WTC11 (cell line): Measurements from ENCODE around the gene MAP7D1. TPM values are rescaled to one million over a fixed set of nuclear protein-coding genes. Genes with fewer than 3 reads are reported as not detected.
A peak's percentile ranks its signal among the peaks of the same experiment; 100 is the strongest.
"Not testable (repeated sequence)": the region's sequence is repeated elsewhere in the genome, so short reads cannot be mapped to it uniquely, and the experiment has no call there.

ENCODE experiments used
- ATAC-seq: fragments of 200-7000 bp; cut with Tn5 transposase; 2 replicates; pipeline ENCODE4 v1.10.0; 2021; ENCODE audit warnings: mild to moderate bottlenecking, moderate library complexity
- CTCF ChIA-PET: fragments of 300-600 bp; sonication (Branson Sonifier 250); formaldehyde crosslinking; loops from one replicate; lab custom pipeline; 2021; ENCODE audit warnings: antibody characterized with exemption; lab: Charles Lee
- POLR2A ChIA-PET: fragments of 350-600 bp; sonication (Branson Sonifier 250); formaldehyde crosslinking; loops from one replicate; lab custom pipeline; 2021; ENCODE audit warnings: antibody characterized with exemption; lab: Charles Lee
- DNase-seq: peaks from one replicate; pipeline ENCODE4 v3.0.0; 2021; ENCODE audit warnings: low spot score
- H3K27ac Mint-ChIP-seq: 2 replicates; pipeline ENCODE4 v1.8.0; 2021; ENCODE audit warnings: mixed read lengths
- H3K27me3 Mint-ChIP-seq: 2 replicates; pipeline ENCODE4 v1.8.0; 2021; ENCODE audit warnings: low read depth, mild to moderate bottlenecking, moderate library complexity, mixed read lengths
- H3K36me3 Mint-ChIP-seq: 2 replicates; pipeline ENCODE4 v1.8.0; 2021; ENCODE audit warnings: mixed read lengths
- H3K4me1 Mint-ChIP-seq: 2 replicates; pipeline ENCODE4 v1.8.0; 2022; ENCODE audit warnings: mixed read lengths
- H3K4me3 Mint-ChIP-seq: 2 replicates; pipeline ENCODE4 v1.8.0; 2021; ENCODE audit warnings: mild to moderate bottlenecking, moderate library complexity, mixed read lengths
- H3K9me3 Mint-ChIP-seq: 2 replicates; pipeline ENCODE4 v1.8.0; 2021; ENCODE audit warnings: mixed read lengths
- ATF3 ChIP-seq: sonication (generic); formaldehyde crosslinking; conservative IDR thresholded peaks from 2 replicates; pipeline ENCODE4 v1.8.1; 2022; ENCODE audit warnings: mild to moderate bottlenecking, missing genetic modification reagents
- EMX1 ChIP-seq: fragments of 250-450 bp; sonication (Bioruptor Pico); IDR thresholded peaks from 2 replicates; pipeline ENCODE4 v1.8.0; 2021; ENCODE audit warnings: mild to moderate bottlenecking
- ETV6 ChIP-seq: sonication (generic); formaldehyde crosslinking; IDR thresholded peaks from 2 replicates; pipeline ENCODE4 v1.8.1; 2022; ENCODE audit warnings: mild to moderate bottlenecking, missing genetic modification reagents
- GABPB1 ChIP-seq: sonication (generic); formaldehyde crosslinking; IDR thresholded peaks from 2 replicates; pipeline ENCODE4 v1.8.1; 2023; ENCODE audit warnings: mild to moderate bottlenecking, missing genetic modification reagents
- GRHL2 ChIP-seq: fragments of 250-450 bp; sonication (Bioruptor Pico); IDR thresholded peaks from 2 replicates; pipeline ENCODE4 v1.8.0; 2022; ENCODE audit warnings: mild to moderate bottlenecking, moderate library complexity; ENCODE audit not compliant: insufficient replicate concordance, severe bottlenecking
- JAZF1 ChIP-seq: fragments of 250-450 bp; sonication (Bioruptor Pico); IDR thresholded peaks from 2 replicates; pipeline ENCODE4 v1.9.0; 2021; ENCODE audit warnings: moderate library complexity, mild to moderate bottlenecking, inconsistent platforms
- MXD4 ChIP-seq: fragments of 250-450 bp; sonication (Bioruptor Pico); IDR thresholded peaks from 2 replicates; pipeline ENCODE4 v1.8.0; 2021; ENCODE audit warnings: mild to moderate bottlenecking, moderate library complexity, borderline replicate concordance
- MYBL2 ChIP-seq: sonication (generic); formaldehyde crosslinking; IDR thresholded peaks from 2 replicates; pipeline ENCODE4 v1.8.1; 2023; ENCODE audit warnings: mild to moderate bottlenecking, moderate library complexity, missing genetic modification reagents
- NFYB ChIP-seq: sonication (generic); formaldehyde crosslinking; conservative IDR thresholded peaks from 2 replicates; pipeline ENCODE4 v1.8.0; 2022; ENCODE audit warnings: low read depth, missing genetic modification reagents
- RORB ChIP-seq: fragments of 250-450 bp; sonication (Bioruptor Pico); IDR thresholded peaks from 2 replicates; pipeline ENCODE4 v1.9.0; 2021; ENCODE audit warnings: mild to moderate bottlenecking
- SP1 ChIP-seq: sonication (generic); formaldehyde crosslinking; conservative IDR thresholded peaks from 2 replicates; pipeline ENCODE4 v1.8.1; 2022; ENCODE audit warnings: missing genetic modification reagents
- TEAD4 ChIP-seq: sonication (generic); formaldehyde crosslinking; IDR thresholded peaks from 2 replicates; pipeline ENCODE4 v1.8.0; 2022; ENCODE audit warnings: mild to moderate bottlenecking, missing genetic modification reagents
- TP53 ChIP-seq: sonication (generic); formaldehyde crosslinking; IDR thresholded peaks from 2 replicates; pipeline ENCODE4 v1.8.1; 2023; ENCODE audit warnings: mild to moderate bottlenecking, missing genetic modification reagents
- ZBTB21 ChIP-seq: sonication (generic); formaldehyde crosslinking; IDR thresholded peaks from 2 replicates; pipeline ENCODE4 v1.8.1; 2023; ENCODE audit warnings: mild to moderate bottlenecking, missing genetic modification reagents, borderline replicate concordance
- ZNF317 ChIP-seq: sonication (generic); formaldehyde crosslinking; IDR thresholded peaks from 2 replicates; pipeline ENCODE4 v1.8.1; 2023; ENCODE audit warnings: low read depth, mild to moderate bottlenecking, moderate library complexity, missing genetic modification reagents, borderline replicate concordance
- total RNA-seq: library from RNA; stranded (reverse); gene quantifications from 3 replicates; pipeline ENCODE4 v1.2.3, GENCODE V29; 2021
- TF ChIP-seq, protein P1 (sequence below): sonication (generic); formaldehyde crosslinking; IDR thresholded peaks from 2 replicates; pipeline ENCODE4 v1.8.0; 2022; ENCODE audit warnings: missing genetic modification reagents

Gene MAP7D1
- total RNA-seq, 1 experiment from 2014 or later, result 88.7 TPM

DNA sequence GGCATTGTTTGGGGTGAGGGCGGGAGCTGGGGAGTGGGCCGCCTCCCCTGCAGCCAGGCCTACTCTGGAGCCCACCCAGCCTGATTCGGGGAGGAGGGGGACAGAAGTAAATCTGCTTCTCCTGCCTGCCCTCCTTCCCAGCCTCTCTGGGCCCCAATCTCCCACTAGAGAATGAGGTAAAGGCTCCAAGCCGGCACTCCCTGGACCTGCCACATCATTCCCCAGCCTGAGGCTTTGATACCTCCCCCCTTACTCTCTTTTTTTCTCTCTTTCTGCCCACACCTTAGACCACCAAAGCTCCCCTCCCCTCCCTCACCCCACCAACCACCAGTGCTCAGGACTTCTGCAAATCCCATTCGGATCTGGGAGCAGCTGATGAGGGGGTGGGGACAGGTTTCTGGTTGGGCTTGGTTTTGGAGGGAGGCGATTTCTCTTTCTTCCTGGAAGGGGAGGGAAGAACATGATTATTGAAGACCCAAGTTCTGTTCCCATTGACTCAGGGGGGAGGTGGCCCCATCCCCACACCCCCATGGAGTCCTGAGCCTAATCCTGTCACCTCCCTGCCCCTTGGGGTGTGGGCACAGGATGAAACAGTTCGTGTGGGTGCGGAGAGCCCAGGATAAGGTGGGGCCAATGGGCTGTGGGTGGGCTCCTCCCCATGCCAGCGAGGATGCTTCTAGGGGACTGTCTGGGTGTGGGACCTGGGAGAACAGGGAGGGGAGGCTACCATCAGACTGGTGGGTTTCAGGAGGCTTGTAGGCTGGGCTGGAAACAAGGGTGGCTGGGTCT is 1.3 kb downstream of the MAP7D1 start:
- ATAC-seq, result no peak
- no peak for DNase-seq
- Mint-ChIP-seq H3K4me3 (peak overlapping the region; percentile 79), H3K27ac (no peak overlapping the region; the same call in 1 of the 2 replicates), H3K27me3 (peaks cover 31% of the 10 kb centered on the region), H3K4me1 (peaks cover 47% of the 10 kb centered on the region), H3K36me3 (no peaks in the 10 kb centered on the region), H3K9me3 (no peaks in the 10 kb centered on the region)
- ChIA-PET POLR2A (interaction anchor here (1.4 to 1.8 kb wide), 4 partner anchors 19 to 67 kb away, joined by 4 to 12 read pairs (median 7); partner anchors contain the start of gene THRAP3), CTCF (interaction anchor here (1.2 to 2.6 kb wide), 10 partner anchors 19 to 185 kb away, joined by 4 to 20 read pairs (median 7); partner anchors contain the start of gene THRAP3)
- TF ChIP-seq MYBL2 (CRISPR knock-in tag) (peak; percentile 33; the same call in 1 of the 2 replicates), ZBTB21 (CRISPR knock-in tag) (no peak), SP1 (CRISPR knock-in tag) (0 out of 2 replicates have a peak, but pooled peaks have one; percentile 71)

- TF ChIP-seq TEAD4 (CRISPR knock-in tag) (no peak), ZNF317 (no peak), TP53 (CRISPR knock-in tag) (no peak), MXD4 (CRISPR knock-in tag) (no peak)
- no peaks in the 10 kb centered on the region for H3K36me3 Mint-ChIP-seq
- ChIA-PET POLR2A (interaction anchor here (1.8 kb wide), 1 partner anchor 21 kb away, joined by 12 read pairs; no protein-coding TSS in a partner anchor), CTCF (interaction anchor here (1.5 to 2.6 kb wide), 4 partner anchors 18 to 59 kb away, joined by 6 to 20 read pairs (median 9); no protein-coding TSS in a partner anchor)
- no peaks in the 10 kb centered on the region for H3K9me3 Mint-ChIP-seq
- H3K4me1 Mint-ChIP-seq, result peaks cover 46% of the 10 kb centered on the region
- H3K27me3 Mint-ChIP-seq, result peaks cover 23% of the 10 kb centered on the region
- no peak overlapping the region for H3K27ac Mint-ChIP-seq
- ATAC-seq (no peak), DNase-seq (no peak)
- peak overlapping the region; percentile 79 for H3K4me3 Mint-ChIP-seq
Measured at GRCh38 chr1:36157973-36158826, 2.2 kb downstream of the MAP7D1 start.

- H3K4me3 Mint-ChIP-seq, POLR2A ChIA-PET, H3K9me3 Mint-ChIP-seq, ATAC-seq, H3K27ac Mint-ChIP-seq, H3K36me3 Mint-ChIP-seq, DNase-seq: not testable (repeated sequence)
- peaks cover 16% of the 10 kb centered on the region for H3K27me3 Mint-ChIP-seq
- peaks cover 46% of the 10 kb centered on the region for H3K4me1 Mint-ChIP-seq
- CTCF ChIA-PET, result interaction anchor here (3.8 to 4.7 kb wide), 2 partner anchors 9 to 30 kb away, joined by 71 to 74 read pairs; partner anchors contain the start of gene TRAPPC3
Measured at GRCh38 chr1:36158827-36159252, 2.9 kb downstream of the MAP7D1 start.

- Mint-ChIP-seq H3K4me1 (peaks cover 41% of the 10 kb centered on the region), H3K4me3 (no peak overlapping the region), H3K27me3 (peaks cover 7% of the 10 kb centered on the region), H3K9me3 (no peaks in the 10 kb centered on the region), H3K27ac (peak overlapping the region; percentile 81; the same call in 1 of the 2 replicates), H3K36me3 (no peaks in the 10 kb centered on the region)
- ATAC-seq, result no peak
- TF ChIP-seq ETV6 (CRISPR knock-in tag) (no peak), GABPB1 (CRISPR knock-in tag) (no peak), NFYB (CRISPR knock-in tag) (no peak), RORB (CRISPR knock-in tag) (no peak), JAZF1 (CRISPR knock-in tag) (no peak), ATF3 (CRISPR knock-in tag) (no peak), EMX1 (CRISPR knock-in tag) (no peak), TEAD4 (CRISPR knock-in tag) (no peak), GRHL2 (CRISPR knock-in tag) (no peak), ZNF317 (no peak)
- TF ChIP-seq, protein P1, sequence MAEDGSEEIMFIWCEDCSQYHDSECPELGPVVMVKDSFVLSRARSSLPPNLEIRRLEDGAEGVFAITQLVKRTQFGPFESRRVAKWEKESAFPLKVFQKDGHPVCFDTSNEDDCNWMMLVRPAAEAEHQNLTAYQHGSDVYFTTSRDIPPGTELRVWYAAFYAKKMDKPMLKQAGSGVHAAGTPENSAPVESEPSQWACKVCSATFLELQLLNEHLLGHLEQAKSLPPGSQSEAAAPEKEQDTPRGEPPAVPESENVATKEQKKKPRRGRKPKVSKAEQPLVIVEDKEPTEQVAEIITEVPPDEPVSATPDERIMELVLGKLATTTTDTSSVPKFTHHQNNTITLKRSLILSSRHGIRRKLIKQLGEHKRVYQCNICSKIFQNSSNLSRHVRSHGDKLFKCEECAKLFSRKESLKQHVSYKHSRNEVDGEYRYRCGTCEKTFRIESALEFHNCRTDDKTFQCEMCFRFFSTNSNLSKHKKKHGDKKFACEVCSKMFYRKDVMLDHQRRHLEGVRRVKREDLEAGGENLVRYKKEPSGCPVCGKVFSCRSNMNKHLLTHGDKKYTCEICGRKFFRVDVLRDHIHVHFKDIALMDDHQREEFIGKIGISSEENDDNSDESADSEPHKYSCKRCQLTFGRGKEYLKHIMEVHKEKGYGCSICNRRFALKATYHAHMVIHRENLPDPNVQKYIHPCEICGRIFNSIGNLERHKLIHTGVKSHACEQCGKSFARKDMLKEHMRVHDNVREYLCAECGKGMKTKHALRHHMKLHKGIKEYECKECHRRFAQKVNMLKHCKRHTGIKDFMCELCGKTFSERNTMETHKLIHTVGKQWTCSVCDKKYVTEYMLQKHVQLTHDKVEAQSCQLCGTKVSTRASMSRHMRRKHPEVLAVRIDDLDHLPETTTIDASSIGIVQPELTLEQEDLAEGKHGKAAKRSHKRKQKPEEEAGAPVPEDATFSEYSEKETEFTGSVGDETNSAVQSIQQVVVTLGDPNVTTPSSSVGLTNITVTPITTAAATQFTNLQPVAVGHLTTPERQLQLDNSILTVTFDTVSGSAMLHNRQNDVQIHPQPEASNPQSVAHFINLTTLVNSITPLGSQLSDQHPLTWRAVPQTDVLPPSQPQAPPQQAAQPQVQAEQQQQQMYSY (CRISPR knock-in tag), result no peak
- POLR2A ChIA-PET, result interaction anchor here (3.0 kb wide), 1 partner anchor 10 kb away, joined by 19 read pairs; the partner anchor contains the start of gene TRAPPC3
- DNase-seq, result no peak
- CTCF ChIA-PET, result interaction anchor here (1.1 to 4.7 kb wide), 10 partner anchors 10 to 144 kb away, joined by 3 to 74 read pairs (median 14); partner anchors contain the start of genes THRAP3 and TRAPPC3
Measured at GRCh38 chr1:36159614-36160387, 3.8 kb downstream of the MAP7D1 start.
